NT2/D1 (cell line): ENCODE measurements around the gene PNKP.

Source experiments
- DNase-seq: peaks from one replicate; pipeline ENCODE4 v3.0.0-alpha.2; 2011; ENCODE audit warnings: low read depth, low spot score
- H3K27me3 ChIP-seq: 2 replicates; pipeline ENCODE4 v1.6.0; 2011; ENCODE audit warnings: mild to moderate bottlenecking; ENCODE audit not compliant: insufficient read length, insufficient read depth
- H3K36me3 ChIP-seq: 2 replicates; pipeline ENCODE4 v1.6.1; 2011; ENCODE audit warnings: mild to moderate bottlenecking, low read length, mixed read lengths; ENCODE audit not compliant: insufficient read depth, insufficient read length
- H3K4me1 ChIP-seq: 2 replicates; pipeline ENCODE4 v1.5.1; 2011; ENCODE audit not compliant: insufficient read depth, insufficient read length
- H3K4me3 ChIP-seq: 2 replicates; pipeline ENCODE4 v1.5.1; 2011; ENCODE audit warnings: low read depth; ENCODE audit not compliant: insufficient read length
- H3K9ac ChIP-seq: 2 replicates; pipeline ENCODE4 v1.6.0; 2011; ENCODE audit warnings: low read depth; ENCODE audit not compliant: insufficient read length
- H3K9me3 ChIP-seq: 2 replicates; pipeline ENCODE4 v1.5.1; 2011; ENCODE audit warnings: mild to moderate bottlenecking, low read length; ENCODE audit not compliant: insufficient read depth
- SUZ12 ChIP-seq: IDR thresholded peaks from 2 replicates; pipeline ENCODE4 v1.6.1; 2011; ENCODE audit not compliant: insufficient read length, insufficient read depth; ENCODE audit errors: extremely low read depth
- YY1 ChIP-seq: IDR thresholded peaks from 2 replicates; pipeline ENCODE4 v1.6.1; 2011; ENCODE audit not compliant: insufficient read length, insufficient read depth
- ZNF274 ChIP-seq: IDR thresholded peaks from 2 replicates; pipeline ENCODE4 v1.6.1; 2011; ENCODE audit warnings: mild to moderate bottlenecking, low read depth, low read length

Gene PNKP

DNA sequence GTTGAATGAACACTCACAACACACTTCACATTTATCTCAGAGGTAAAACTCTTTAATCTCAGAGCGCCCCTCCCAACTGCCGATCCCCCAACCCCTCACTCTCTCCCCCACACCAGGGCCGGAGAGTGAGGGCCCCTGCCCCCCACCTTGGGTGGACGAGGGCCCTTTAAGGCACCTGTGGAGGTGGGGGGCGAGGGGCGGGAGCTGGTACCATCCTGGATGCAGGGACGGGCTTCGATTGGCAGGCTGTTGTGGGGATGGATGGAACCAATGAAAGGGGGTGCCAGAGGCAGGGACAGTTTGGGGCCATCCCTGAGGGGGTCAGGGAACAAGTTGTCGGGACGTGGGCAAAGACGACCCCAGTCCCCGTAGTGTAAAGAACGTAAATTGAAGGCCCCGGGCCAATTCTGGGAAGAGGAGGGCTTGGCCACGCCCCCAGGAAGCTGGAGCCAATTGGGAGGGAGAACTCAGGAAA is 1.7 kb upstream of the PNKP start:
- no peaks in the 10 kb centered on the region for H3K27me3 ChIP-seq
- H3K4me1 ChIP-seq = peaks cover 20% of the 10 kb centered on the region
- no peak for DNase-seq
- peak overlapping the region; percentile 26 for H3K4me3 ChIP-seq
- peaks cover 54% of the 10 kb centered on the region for H3K36me3 ChIP-seq
- no peaks in the 10 kb centered on the region for H3K9me3 ChIP-seq
- TF ChIP-seq SUZ12 (no peak), ZNF274 (no peak), YY1 (no peak)
- H3K9ac ChIP-seq = peak overlapping the region; percentile 42

DNA sequence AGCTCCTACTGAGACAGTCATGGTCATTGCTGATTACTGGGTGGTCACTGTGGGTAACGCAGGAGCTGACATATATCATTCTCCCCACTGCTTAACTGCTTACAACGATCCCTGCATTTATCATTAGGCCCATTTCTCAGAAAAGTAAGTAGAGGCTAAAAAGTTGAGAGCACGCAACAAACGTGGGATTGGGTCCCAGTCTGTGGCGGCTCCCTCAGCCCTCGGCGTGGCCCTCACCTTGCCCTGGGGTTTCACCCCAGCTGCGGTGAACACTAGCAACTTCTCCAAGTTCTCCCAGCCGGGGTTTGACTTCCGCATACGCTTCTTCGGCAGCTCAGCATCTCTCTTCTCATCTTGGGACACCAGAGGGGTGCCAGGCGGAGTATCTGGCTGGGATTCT is 2.5 kb downstream of the PNKP start:
- Histone ChIP-seq H3K27me3 (no peaks in the 10 kb centered on the region), H3K9me3 (no peaks in the 10 kb centered on the region), H3K4me1 (peaks cover 26% of the 10 kb centered on the region), H3K36me3 (peaks cover 57% of the 10 kb centered on the region), H3K4me3 (peak overlapping the region; percentile 22), H3K9ac (peak overlapping the region; percentile 26)
- no peak for DNase-seq
- no peak for TF ChIP-seq ZNF274
- TF ChIP-seq YY1 = no peak
- no peak for TF ChIP-seq SUZ12

DNA sequence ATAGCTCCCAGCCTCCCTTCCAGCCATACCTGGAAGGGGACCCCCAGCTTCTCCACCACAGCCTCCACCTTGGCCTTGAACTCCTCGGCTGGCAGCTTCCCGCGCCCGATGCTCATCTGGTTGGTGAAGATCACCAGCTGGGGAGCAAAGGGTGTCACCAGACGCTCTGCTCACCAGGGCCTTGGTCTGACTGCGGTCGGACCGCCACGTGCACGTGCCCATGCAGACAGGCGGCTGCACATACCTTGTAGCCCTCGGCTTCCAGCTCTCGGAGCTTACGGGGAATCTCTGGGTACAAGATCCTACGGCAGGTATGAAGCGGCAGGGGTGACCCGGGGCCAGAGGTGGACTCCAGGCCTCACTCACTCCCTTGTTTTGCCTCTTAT is 3.4 kb downstream of the PNKP start:
- DNase-seq = no peak
- TF ChIP-seq YY1 (no peak), SUZ12 (no peak), ZNF274 (no peak)
- peak overlapping the region; percentile 56 for H3K9ac ChIP-seq
- H3K4me1 ChIP-seq = peaks cover 27% of the 10 kb centered on the region
- H3K27me3 ChIP-seq = no peaks in the 10 kb centered on the region
- H3K4me3 ChIP-seq = no peak overlapping the region
- H3K36me3 ChIP-seq = peaks cover 63% of the 10 kb centered on the region
- no peaks in the 10 kb centered on the region for H3K9me3 ChIP-seq

DNA sequence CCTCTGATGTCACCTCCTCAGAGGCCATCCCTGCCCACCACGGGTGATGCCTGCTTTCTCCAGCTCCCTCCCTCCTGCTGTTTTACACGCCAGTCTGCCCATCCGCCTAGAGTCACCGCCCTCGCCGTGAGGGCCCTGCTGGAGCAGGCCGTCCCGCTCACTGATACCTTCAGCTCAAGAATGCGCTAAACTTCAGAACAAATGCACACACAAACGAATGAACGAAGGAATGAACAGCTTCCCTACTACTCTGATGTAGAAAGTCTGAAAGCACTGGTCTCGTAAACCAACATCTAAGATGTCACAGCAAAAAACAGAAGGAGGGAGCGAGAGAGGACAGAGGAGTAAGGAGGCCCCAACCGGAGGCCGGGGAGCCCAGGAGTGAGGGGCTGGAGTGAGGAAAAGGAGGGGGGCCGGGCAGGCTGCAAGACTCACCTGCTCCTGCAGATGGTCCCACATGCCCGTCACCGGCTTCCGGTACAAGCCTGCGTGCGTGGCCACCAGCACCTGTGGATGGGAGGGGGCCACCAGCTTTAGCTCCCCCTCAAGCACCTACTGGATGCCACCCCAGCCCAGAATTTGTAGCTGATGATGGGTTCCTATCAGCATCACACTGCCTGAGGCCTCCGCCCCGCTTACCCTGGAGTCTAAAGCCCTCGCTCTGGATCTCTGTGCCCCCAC is 4.0 kb downstream of the PNKP start:
- Histone ChIP-seq H3K4me3 (no peak overlapping the region), H3K9me3 (no peaks in the 10 kb centered on the region), H3K9ac (peak overlapping the region; percentile 56), H3K27me3 (no peaks in the 10 kb centered on the region), H3K36me3 (peaks cover 69% of the 10 kb centered on the region), H3K4me1 (peaks cover 27% of the 10 kb centered on the region)
- DNase-seq = no peak
- no peak for TF ChIP-seq SUZ12
- no peak for TF ChIP-seq ZNF274
- no peak for TF ChIP-seq YY1

DNA sequence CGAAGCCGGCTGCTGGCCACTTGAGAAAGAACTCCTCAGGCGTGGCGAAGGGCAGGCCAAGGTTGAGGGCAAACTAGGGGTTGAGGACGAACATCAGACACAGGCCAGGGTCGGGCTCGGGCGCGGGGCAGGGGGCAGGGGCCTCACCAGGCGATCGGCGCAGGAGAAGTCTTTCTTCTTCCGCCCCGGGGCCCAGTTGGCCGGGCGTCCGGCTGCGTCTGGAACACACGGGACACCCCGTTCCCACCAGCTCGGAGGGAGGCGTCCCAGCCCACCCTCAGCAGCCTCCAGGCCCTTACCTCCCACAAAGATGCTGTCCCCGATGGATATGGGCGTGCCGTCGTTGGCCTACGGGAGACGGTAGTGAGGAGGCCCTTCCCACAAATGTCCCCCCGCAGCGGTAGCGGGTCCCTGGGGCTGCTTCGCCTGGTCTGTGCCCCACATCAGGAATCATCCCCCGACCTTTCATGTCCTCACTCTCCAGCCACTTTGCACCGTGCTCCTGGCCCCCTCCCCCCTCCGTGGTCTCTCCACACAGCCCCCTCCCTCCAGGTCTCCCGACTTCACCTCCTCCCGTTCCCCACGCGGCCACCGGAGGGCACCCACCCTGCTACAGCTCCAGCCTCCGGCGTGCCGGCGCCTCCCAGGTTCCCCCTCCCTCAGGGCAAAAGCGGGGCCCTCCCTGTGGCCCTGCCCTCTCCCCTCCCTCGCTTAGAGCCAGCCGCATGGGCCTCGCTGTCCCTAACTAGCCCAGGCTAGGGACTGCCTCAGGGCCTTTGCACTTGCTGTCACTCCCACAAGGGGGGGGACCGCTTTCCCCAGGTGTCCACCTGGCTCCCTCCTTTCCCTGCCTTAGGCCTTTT is 4.8 kb downstream of the PNKP start:
- DNase-seq = no peak
- Histone ChIP-seq H3K27me3 (no peaks in the 10 kb centered on the region), H3K4me1 (peaks cover 31% of the 10 kb centered on the region), H3K36me3 (peaks cover 76% of the 10 kb centered on the region), H3K4me3 (no peak overlapping the region), H3K9me3 (no peaks in the 10 kb centered on the region), H3K9ac (no peak overlapping the region)
- no peak for TF ChIP-seq SUZ12
- TF ChIP-seq YY1 = no peak
- no peak for TF ChIP-seq ZNF274

DNA sequence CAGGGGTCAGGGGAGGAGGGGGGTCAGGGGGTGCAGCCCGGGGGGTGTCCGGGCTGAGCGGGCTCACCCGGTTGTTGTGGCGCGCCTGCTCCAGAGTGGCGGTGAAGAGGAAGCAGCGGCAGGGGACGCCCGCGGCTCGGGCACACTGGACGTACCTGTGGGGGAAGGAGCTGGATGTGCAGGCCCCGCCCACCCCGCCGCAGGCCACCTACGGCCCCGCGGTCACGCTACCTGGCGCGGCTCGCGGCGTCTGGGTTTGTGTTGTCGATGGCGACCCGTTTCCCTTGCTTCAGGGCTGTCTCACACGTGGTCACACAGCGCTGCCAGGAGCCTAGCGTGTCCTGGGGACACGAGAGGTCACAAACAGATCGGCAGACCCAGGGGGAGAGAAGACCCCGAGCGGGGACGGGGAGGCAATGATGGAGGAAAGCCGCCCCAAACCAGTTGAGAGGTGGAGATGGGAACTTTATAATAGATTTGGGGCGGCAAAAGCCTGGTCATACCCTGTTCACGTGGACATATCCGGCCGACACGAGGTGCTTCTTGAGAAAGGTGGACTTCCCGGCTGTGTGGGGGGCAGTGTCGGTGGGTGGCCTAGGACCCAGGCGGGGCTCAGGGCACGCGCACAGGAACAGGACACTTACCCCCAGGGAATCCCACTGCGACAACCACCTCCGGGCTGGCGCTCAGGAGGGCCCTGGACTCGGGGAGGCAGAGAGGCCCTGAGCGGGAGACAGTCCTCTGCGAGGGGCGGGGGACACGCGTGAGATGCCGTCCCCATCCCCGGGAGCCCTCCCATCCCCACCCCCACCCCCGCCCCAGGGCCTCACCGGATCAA is 5.6 kb downstream of the PNKP start:
- peaks cover 85% of the 10 kb centered on the region for H3K36me3 ChIP-seq
- H3K27me3 ChIP-seq = no peaks in the 10 kb centered on the region
- TF ChIP-seq SUZ12 (no peak), YY1 (no peak), ZNF274 (no peak)
- H3K4me1 ChIP-seq = peaks cover 35% of the 10 kb centered on the region
- no peaks in the 10 kb centered on the region for H3K9me3 ChIP-seq
- H3K4me3 ChIP-seq = no peak overlapping the region
- DNase-seq = no peak
- H3K9ac ChIP-seq = no peak overlapping the region

DNA sequence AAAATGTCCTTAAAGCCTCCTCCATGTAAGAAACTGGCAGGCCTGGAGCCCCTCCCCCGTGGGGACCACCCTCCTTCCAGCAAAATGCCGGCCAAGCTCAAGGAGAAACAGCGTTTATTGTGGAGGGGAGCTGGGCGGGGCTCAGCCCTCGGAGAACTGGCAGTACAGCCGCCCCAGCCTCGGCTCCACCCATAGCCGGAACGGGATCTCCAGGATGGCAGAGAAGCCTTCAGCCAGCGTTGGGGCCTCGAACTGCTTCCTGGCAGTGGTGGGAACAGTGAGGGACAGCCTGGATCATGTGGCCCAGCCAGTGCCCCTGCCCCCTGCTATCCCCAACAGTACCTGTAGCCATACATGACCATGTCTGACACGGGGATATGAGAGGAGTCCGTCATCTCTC is 6.3 kb downstream of the PNKP start:
- peaks cover 86% of the 10 kb centered on the region for H3K36me3 ChIP-seq
- no peaks in the 10 kb centered on the region for H3K9me3 ChIP-seq
- no peak overlapping the region for H3K4me3 ChIP-seq
- no peaks in the 10 kb centered on the region for H3K27me3 ChIP-seq
- TF ChIP-seq YY1 = no peak
- no peak for TF ChIP-seq ZNF274
- no peak for TF ChIP-seq SUZ12
- DNase-seq = no peak
- H3K9ac ChIP-seq = no peak overlapping the region
- peaks cover 35% of the 10 kb centered on the region for H3K4me1 ChIP-seq
